ENCODE measurements around the gene MAZ. TPM values are rescaled to one million over a fixed set of nuclear protein-coding genes. Genes with fewer than 3 reads are reported as not detected.
"Not testable (repeated sequence)": the region's sequence is repeated elsewhere in the genome, so short reads cannot be mapped to it uniquely, and the experiment has no call there.

MAZ gene
- total RNA-seq, 1 donor from 2014 or later = 247 TPM

- H3K4me3 ChIP-seq (ENCODE audit: insufficient read depth, low read depth, low read length) = no peak overlapping the region
- Mint-ChIP-seq H3K9me3 (ENCODE audit: unreplicated experiment) (no peaks in the 10 kb centered on the region), H3K36me3 (ENCODE audit: low read depth, unreplicated experiment) (no peaks in the 10 kb centered on the region), H3K27ac (ENCODE audit: unreplicated experiment) (no peak overlapping the region), H3K4me3 (ENCODE audit: unreplicated experiment) (no peak overlapping the region), H3K4me1 (ENCODE audit: low read depth, unreplicated experiment) (no peaks in the 10 kb centered on the region), H3K27me3 (ENCODE audit: low read depth, unreplicated experiment) (peaks cover 9% of the 10 kb centered on the region)
- no peaks in the 10 kb centered on the region for H3K79me2 ChIP-seq (ENCODE audit: insufficient read depth, low read length)
- TF ChIP-seq CTCF (IDR thresholded peaks at IDR 0.05; ENCODE audit: insufficient read depth, low read depth, low read length) = no peak
- TF ChIP-seq EZH2 (IDR thresholded peaks at IDR 0.05; ENCODE audit: insufficient read depth, low read length) = no peak
- H3K4me1 ChIP-seq (ENCODE audit: insufficient read depth, low read length) = no peaks in the 10 kb centered on the region
- no peak overlapping the region for H3K27ac ChIP-seq (ENCODE audit: low read depth, low read length)
- no peaks in the 10 kb centered on the region for H3K36me3 ChIP-seq (ENCODE audit: insufficient read depth, low read length)
- H3K4me2 ChIP-seq (ENCODE audit: low read length) = no peak overlapping the region
- no peaks in the 10 kb centered on the region for H4K20me1 ChIP-seq (ENCODE audit: insufficient read depth, low read length)
- DNase-seq (ENCODE audit: low read depth) (no peak), FAIRE-seq (no peak)
- no peaks in the 10 kb centered on the region for H3K9me3 ChIP-seq (ENCODE audit: insufficient read depth, low read depth, low read length)
- H2AFZ ChIP-seq (ENCODE audit: low read depth, low read length) = no peak overlapping the region
- no peak overlapping the region for H3K9ac ChIP-seq (ENCODE audit: low read length)
- H3K27me3 ChIP-seq (ENCODE audit: insufficient read depth, low read length) = no peaks in the 10 kb centered on the region
These were observed 35.9 kb upstream of the MAZ start for GRCh38 chr16:29770250-29770929.

- not testable (repeated sequence) for H3K9ac ChIP-seq (ENCODE audit: low read length); H3K27me3 ChIP-seq (ENCODE audit: insufficient read depth, low read length); DNase-seq (ENCODE audit: low read depth); H3K27me3 Mint-ChIP-seq (ENCODE audit: low read depth, unreplicated experiment); H3K4me3 ChIP-seq (ENCODE audit: insufficient read depth, low read depth, low read length); H3K27ac ChIP-seq (ENCODE audit: low read depth, low read length); H2AFZ ChIP-seq (ENCODE audit: low read depth, low read length); H3K4me1 Mint-ChIP-seq (ENCODE audit: low read depth, unreplicated experiment); H3K79me2 ChIP-seq (ENCODE audit: insufficient read depth, low read length); H3K4me1 ChIP-seq (ENCODE audit: insufficient read depth, low read length); H3K9me3 Mint-ChIP-seq (ENCODE audit: unreplicated experiment); H3K4me2 ChIP-seq (ENCODE audit: low read length); H4K20me1 ChIP-seq (ENCODE audit: insufficient read depth, low read length); H3K9me3 ChIP-seq (ENCODE audit: insufficient read depth, low read depth, low read length); H3K36me3 ChIP-seq (ENCODE audit: insufficient read depth, low read length); H3K27ac Mint-ChIP-seq (ENCODE audit: unreplicated experiment); FAIRE-seq; H3K36me3 Mint-ChIP-seq (ENCODE audit: low read depth, unreplicated experiment); H3K4me3 Mint-ChIP-seq (ENCODE audit: unreplicated experiment)
These were observed 34.0 kb upstream of the MAZ start for GRCh38 chr16:29772330-29772729.

GRCh38 chr16:29774730-29775129 is 31.6 kb upstream of the MAZ start:
- Histone ChIP-seq H3K9ac (ENCODE audit: low read length) (no peak overlapping the region), H3K36me3 (ENCODE audit: insufficient read depth, low read length) (no peaks in the 10 kb centered on the region), H3K9me3 (ENCODE audit: insufficient read depth, low read depth, low read length) (no peaks in the 10 kb centered on the region), H3K27me3 (ENCODE audit: insufficient read depth, low read length) (peaks cover 9% of the 10 kb centered on the region), H3K79me2 (ENCODE audit: insufficient read depth, low read length) (no peaks in the 10 kb centered on the region), H4K20me1 (ENCODE audit: insufficient read depth, low read length) (no peaks in the 10 kb centered on the region), H3K4me2 (ENCODE audit: low read length) (no peak overlapping the region), H2AFZ (ENCODE audit: low read depth, low read length) (no peak overlapping the region), H3K4me1 (ENCODE audit: insufficient read depth, low read length) (peaks cover 5% of the 10 kb centered on the region), H3K27ac (ENCODE audit: low read depth, low read length) (no peak overlapping the region), H3K4me3 (ENCODE audit: insufficient read depth, low read depth, low read length) (no peak overlapping the region)
- FAIRE-seq (no peak), DNase-seq (ENCODE audit: low read depth) (no peak)
- Mint-ChIP-seq H3K4me1 (ENCODE audit: low read depth, unreplicated experiment) (no peaks in the 10 kb centered on the region), H3K27ac (ENCODE audit: unreplicated experiment) (no peak overlapping the region), H3K4me3 (ENCODE audit: unreplicated experiment) (no peak overlapping the region), H3K9me3 (ENCODE audit: unreplicated experiment) (no peaks in the 10 kb centered on the region), H3K36me3 (ENCODE audit: low read depth, unreplicated experiment) (no peaks in the 10 kb centered on the region), H3K27me3 (ENCODE audit: low read depth, unreplicated experiment) (peaks cover 29% of the 10 kb centered on the region)
- TF ChIP-seq CTCF (IDR thresholded peaks at IDR 0.05; ENCODE audit: insufficient read depth, low read depth, low read length) = no peak
- TF ChIP-seq EZH2 (IDR thresholded peaks at IDR 0.05; ENCODE audit: insufficient read depth, low read length) = no peak

Measured in astrocyte (in vitro differentiated cells and primary cell).